HepG2 (cell line): Measurements from ENCODE around the gene IFT43. TPM values are rescaled to one million over a fixed set of nuclear protein-coding genes. Genes with fewer than 3 reads are reported as not detected.
A peak's percentile ranks its signal among the peaks of the same experiment; 100 is the strongest.

Source experiments
- ATAC-seq: fragments of 200-7000 bp; cut with Tn5 transposase; 3 replicates; pipeline ENCODE4 v1.9.1; 2020; ENCODE audit warnings: mild to moderate bottlenecking, moderate library complexity
- BruUV-seq: library from RNA; stranded (reverse); fragments of 400-500 nt; replicated peaks from 2 replicates; lab custom pipeline; 2021; lab: Mats Ljungman, UMichigan
- CTCF ChIA-PET: fragments of 300-600 bp; formaldehyde crosslinking; extraction: SDS; loops from one replicate; lab custom pipeline; 2021; ENCODE audit warnings: low total read pairs, inconsistent platforms, low intra/inter-chr PET ratio; lab: Yijun Ruan, JAX
- POLR2A ChIA-PET: fragments of 350-600 bp; sonication (Branson Sonifier 250); formaldehyde crosslinking; loops from one replicate; lab custom pipeline; 2020; ENCODE audit warnings: antibody characterized with exemption, inconsistent platforms; lab: Yijun Ruan, JAX
- DNase-seq: peaks from one replicate; pipeline ENCODE4 v3.0.0-alpha.2; 2015; ENCODE audit warnings: low spot score
- FAIRE-seq: peaks from 3 replicates; lab custom pipeline; 2011; peaks lifted over from hg19 to GRCh38; lab: Jason Lieb, UNC
- H2AFZ ChIP-seq: one replicate; pipeline ENCODE4 v1.6.1; 2011; ENCODE audit warnings: low read length, inconsistent platforms
- H3K27ac ChIP-seq: fragments of 300-600 bp; 3 replicates; pipeline ENCODE4 v1.8.0; 2011; ENCODE audit warnings: mixed run types, mild to moderate bottlenecking, mixed read lengths, low read length, inconsistent platforms; ENCODE audit not compliant: insufficient read depth; ENCODE audit errors: extremely low read length
- H3K27me3 ChIP-seq, 2 experiments: fragments of 200-600 bp in 1 of 2; 2 replicates in 1 of 2; 3 replicates in 1 of 2; pipeline versions ENCODE4 v1.6.0 to v1.8.0; 2011; ENCODE audit warnings: low read length in 2 of 2, mild to moderate bottlenecking in 2 of 2, moderate library complexity in 2 of 2, inconsistent platforms in 1 of 2; ENCODE audit not compliant: insufficient read depth in 2 of 2, control insufficient read depth in 1 of 2
- H3K36me3 ChIP-seq, 2 experiments: fragments of 200-600 bp in 1 of 2; replicated peaks in 1 of 2; 2 replicates in 1 of 2; 3 replicates in 1 of 2; pipeline versions ENCODE4 v1.5.1 to v1.8.0; 2011; ENCODE audit warnings: low read length in 2 of 2, inconsistent platforms in 1 of 2; ENCODE audit not compliant: insufficient read depth in 2 of 2, control insufficient read depth in 1 of 2
- H3K4me1 ChIP-seq: 2 replicates; pipeline ENCODE4 v1.5.1; 2012; ENCODE audit warnings: low read length, inconsistent platforms; ENCODE audit not compliant: insufficient read depth
- H3K4me2 ChIP-seq: 2 replicates; pipeline ENCODE4 v1.6.0; 2011; ENCODE audit warnings: low read depth, low read length, inconsistent platforms
- H3K4me3 ChIP-seq, 3 experiments: fragments of 200-600 bp in 1 of 3; sonication (generic), shearing (Covaris generic) in 1 of 3; replicated peaks in 1 of 3; 2 replicates each; pipeline ENCODE4 v1.5.1; 2011 to 2016; ENCODE audit warnings: low read length in 3 of 3, inconsistent platforms in 2 of 3, low read depth in 2 of 3, mild to moderate bottlenecking in 2 of 3, control low read depth in 1 of 3, mixed read lengths in 1 of 3; ENCODE audit not compliant: insufficient read depth in 1 of 3
- H3K79me2 ChIP-seq: one replicate; pipeline ENCODE4 v1.6.1; 2011; ENCODE audit warnings: low read length, inconsistent platforms; ENCODE audit not compliant: insufficient read depth
- H3K9ac ChIP-seq: 2 replicates; pipeline ENCODE4 v1.6.0; 2011; ENCODE audit warnings: mild to moderate bottlenecking, low read depth, low read length, inconsistent platforms; ENCODE audit not compliant: insufficient read depth
- H3K9me3 ChIP-seq: 2 replicates; pipeline ENCODE4 v1.5.1; 2012; ENCODE audit warnings: mild to moderate bottlenecking, low read length
- H4K20me1 ChIP-seq: 2 replicates; pipeline ENCODE4 v1.6.0; 2011; ENCODE audit warnings: inconsistent platforms, mild to moderate bottlenecking, low read length, moderate library complexity; ENCODE audit not compliant: insufficient read depth
- RNF219 ChIP-seq: sonication (generic); formaldehyde crosslinking; IDR thresholded peaks from 2 replicates; pipeline ENCODE4 v1.5.0; 2020; ENCODE audit warnings: mild to moderate bottlenecking, missing genetic modification reagents
- THYN1 ChIP-seq: sonication (generic); formaldehyde crosslinking; IDR thresholded peaks from 2 replicates; pipeline ENCODE4 v1.8.1; 2023; ENCODE audit warnings: low read depth, mild to moderate bottlenecking, moderate library complexity, missing genetic modification reagents, borderline replicate concordance
- USF2 ChIP-seq, 2 experiments: sonication (generic) in 1 of 2; formaldehyde crosslinking in 1 of 2; IDR thresholded peaks; 2 replicates each; pipeline versions ENCODE4 v1.5.1 to v1.6.1; 2011 to 2020; ENCODE audit warnings: borderline replicate concordance in 1 of 2, low read depth in 1 of 2, low read length in 1 of 2, mild to moderate bottlenecking in 1 of 2, missing genetic modification reagents in 1 of 2, moderate library complexity in 1 of 2
- ZNF674 ChIP-seq: sonication (generic); formaldehyde crosslinking; IDR thresholded peaks from 2 replicates; pipeline ENCODE4 v1.5.0; 2020; ENCODE audit warnings: low read depth, mild to moderate bottlenecking, missing genetic modification reagents
- WGBS: methylation state at CpG from one replicate; pipeline ENCODE4 v1.1.6; 2017; ENCODE audit warnings: low lambda C conversion rate; 5-methylcytosine and 5-hydroxymethylcytosine counted together
- in situ Hi-C: cut with HindIII; loops from 2 replicates; pipeline ENCODE4 v1.10.0; 2017; ENCODE audit warnings: low pct_unique_long_range_greater_than_20kb; ENCODE audit not compliant: extremely low pct_ligation_motif_present
- intact Hi-C: fragments of 100-400 bp; cut with micrococcal nuclease; formaldehyde crosslinking; loops from one replicate; pipeline ENCODE4 v1.10.0; 2022; ENCODE audit not compliant: unreplicated experiment
- polyA plus RNA-seq, 8 experiments: library from polyadenylated mRNA; depleted of rRNA in 3 of 8; stranded (reverse) in 7 of 8; unstranded in 1 of 8; fragments of >200 nt; fragmentation: Illumina TruSeq in 4 of 8; extraction: Trizol in 4 of 8; gene quantifications; 2 replicates each; pipeline versions ENCODE4 v1.2.1 to v1.2.3, GENCODE V29; 2011 to 2016; ENCODE audit warnings: low read depth in 4 of 8, missing spikeins in 1 of 8, mixed read lengths in 1 of 8; ENCODE audit not compliant: insufficient read depth in 1 of 8
- total RNA-seq, 5 experiments: library from RNA; depleted of rRNA; stranded (reverse); fragments of >200 nt; fragmentation: Illumina TruSeq; extraction: Trizol; gene quantifications; 2 replicates each; pipeline ENCODE4 v1.2.3, GENCODE V29; 2016; ENCODE audit warnings: low read depth in 1 of 5

Gene IFT43
- total and polyA plus RNA-seq, 2 of the 13 experiments (the other 11 are each of a cell fraction or from before 2014, with no cell fraction given): 0.15 to 0.55 TPM

- Histone ChIP-seq H3K9ac (no peak overlapping the region), H3K27ac (no peak overlapping the region), H3K4me3 (peak overlapping the region; percentile 10 to 74 (median 27); a peak in 3 of 6 replicates), H3K79me2 (no peaks in the 10 kb centered on the region), H2AFZ (no peak overlapping the region), H3K4me1 (peaks cover 57% of the 10 kb centered on the region), H4K20me1 (no peaks in the 10 kb centered on the region), H3K4me2 (peak overlapping the region; percentile 99), H3K27me3 (peaks cover 0 to 11% of the 10 kb centered on the region in 2 experiments; a peak in 1 of 5 replicates), H3K9me3 (no peaks in the 10 kb centered on the region), H3K36me3 (no peaks in the 10 kb centered on the region)
- in situ Hi-C loops: loop anchor here (5.0 kb wide), 2 partner anchors 73 to 268 kb away; no protein-coding TSS in a partner anchor
- CTCF ChIA-PET: interaction anchor here (1.5 to 1.7 kb wide), 2 partner anchors 269 to 271 kb away, joined by 4 to 5 read pairs; no protein-coding TSS in a partner anchor
- no peak for DNase-seq
- intact Hi-C loops: loop anchor here (5.0 to 10.0 kb wide), 3 partner anchors 155 to 403 kb away; partner anchors contain the start of gene FLVCR2
- BruUV-seq: no TSS peak
- WGBS: 36% methylated on average over 25 of the region's 27 CpGs
- TF ChIP-seq RNF219 (CRISPR knock-in tag): no peak
- TF ChIP-seq USF2 (IDR thresholded peaks at IDR 0.05; ENCODE audit: low read depth, low read length): peak; percentile 74; the same call in 1 of the 2 replicates
- TF ChIP-seq USF2 (CRISPR knock-in tag; IDR thresholded peaks at IDR 0.05; ENCODE audit: borderline replicate concordance): no peak
- TF ChIP-seq ZNF674 (CRISPR knock-in tag): no peak
- TF ChIP-seq THYN1 (CRISPR knock-in tag): no peak
- no peak for FAIRE-seq
- 0 out of 3 replicates have a peak, but pooled peaks have one; percentile 1 for ATAC-seq
- POLR2A ChIA-PET: interaction anchor here (0.9 kb wide), 1 partner anchor 10 kb away, joined by 3 read pairs; no protein-coding TSS in a partner anchor
Measured at GRCh38 chr14:75979648-75980565, 5.7 kb upstream of the IFT43 start.
